ENCODE results near the gene IRF2BP2. TPM values are rescaled to one million over a fixed set of nuclear protein-coding genes. Genes with fewer than 3 reads are reported as not detected.

Gene IRF2BP2
- total RNA-seq, result 10 to 100 TPM; 71.5 to 72.0 TPM

DNA sequence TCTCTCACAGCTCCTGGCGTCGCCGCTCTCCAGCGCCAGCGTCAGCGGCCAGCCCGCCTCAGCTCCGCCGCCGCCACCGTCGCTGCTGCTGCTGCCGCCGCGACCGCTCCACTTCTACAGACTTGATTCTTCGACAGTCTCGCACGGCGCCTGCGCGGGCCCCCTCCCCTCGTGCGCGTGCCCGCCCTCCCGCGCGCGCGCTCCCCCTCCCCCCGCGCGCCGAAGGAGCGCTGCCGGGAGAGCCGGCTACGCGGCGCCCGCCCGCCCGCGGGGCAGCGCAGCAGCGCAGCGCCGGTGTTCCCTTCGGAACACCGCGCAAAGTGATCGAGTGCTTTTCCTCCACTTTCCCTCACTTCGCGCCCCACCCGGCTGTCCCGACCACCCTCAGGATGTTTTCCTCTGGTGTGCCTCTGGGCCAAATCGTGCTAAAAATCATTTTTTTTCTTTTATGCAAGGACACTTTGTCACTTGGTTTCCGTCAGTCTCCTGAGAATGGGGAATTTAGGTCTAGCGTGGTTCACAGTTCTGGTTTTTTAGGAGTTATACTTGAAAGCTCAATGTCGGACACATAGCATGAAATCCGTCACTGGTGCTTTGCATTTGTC lies at the start of gene IRF2BP2:
TSS of gene IRF2BP2 (minus strand) at position 118 of the 605 bp plus-strand sequence. CDS start 684 bp downstream, outside the sequence.
- peak; percentile 85 for DNase-seq
- ATAC-seq, result peak; percentile 17
- Mint-ChIP-seq H3K27ac (peak within 1 kb of the TSS; percentile 98), H3K27me3 (ENCODE audit: low read depth) (no peaks in the 10 kb centered on the region), H3K9me3 (ENCODE audit: insufficient read depth) (no peaks in the 10 kb centered on the region), H3K4me1 (ENCODE audit: low read depth) (peaks cover 42% of the 10 kb centered on the region), H3K36me3 (ENCODE audit: low read depth) (peaks cover 34% of the 10 kb centered on the region), H3K4me3 (peak within 1 kb of the TSS; percentile 87)
- POLR2A ChIA-PET, result interaction anchor here (0.6 to 6.1 kb wide), 32 partner anchors 10 to 473 kb away, joined by 3 to 153 read pairs (median 5); partner anchors contain the start of gene COA6
- CTCF ChIA-PET, result interaction anchor here (1.3 to 5.8 kb wide), 8 partner anchors 9 to 474 kb away, joined by 4 to 75 read pairs (median 16); no protein-coding TSS in a partner anchor

DNA sequence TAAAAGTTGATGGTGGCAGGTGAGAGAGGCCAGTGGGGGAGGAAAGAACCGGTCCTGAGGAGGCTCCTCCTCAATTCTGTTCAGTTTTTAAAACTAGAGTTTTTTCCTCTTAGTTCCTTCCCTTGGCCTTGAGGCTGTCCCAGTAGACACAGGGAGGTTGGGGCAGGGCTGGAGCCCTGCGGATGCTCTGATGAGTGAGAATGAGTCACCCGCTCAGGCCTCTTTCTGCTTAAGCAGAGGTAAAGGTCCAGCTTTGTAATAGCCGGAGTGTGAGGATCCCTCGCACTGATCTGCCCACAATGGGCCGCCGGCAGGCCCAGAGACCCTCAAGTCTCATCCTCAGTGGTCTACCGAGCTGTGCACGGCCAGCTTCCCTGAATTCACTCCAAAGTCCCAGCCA lies 49.6 kb upstream of the IRF2BP2 start:
- Mint-ChIP-seq H3K36me3 (ENCODE audit: low read depth) (no peaks in the 10 kb centered on the region), H3K27ac (no peak overlapping the region), H3K4me3 (no peak overlapping the region), H3K9me3 (ENCODE audit: insufficient read depth) (no peaks in the 10 kb centered on the region), H3K27me3 (ENCODE audit: low read depth) (no peaks in the 10 kb centered on the region), H3K4me1 (ENCODE audit: low read depth) (peaks cover 5% of the 10 kb centered on the region)
- no peak for DNase-seq
- ChIA-PET POLR2A (no interaction called here), CTCF (interaction anchor here (1.5 kb wide), 1 partner anchor 173 kb away, joined by 3 read pairs; no protein-coding TSS in a partner anchor)
- no peak for ATAC-seq

DNA sequence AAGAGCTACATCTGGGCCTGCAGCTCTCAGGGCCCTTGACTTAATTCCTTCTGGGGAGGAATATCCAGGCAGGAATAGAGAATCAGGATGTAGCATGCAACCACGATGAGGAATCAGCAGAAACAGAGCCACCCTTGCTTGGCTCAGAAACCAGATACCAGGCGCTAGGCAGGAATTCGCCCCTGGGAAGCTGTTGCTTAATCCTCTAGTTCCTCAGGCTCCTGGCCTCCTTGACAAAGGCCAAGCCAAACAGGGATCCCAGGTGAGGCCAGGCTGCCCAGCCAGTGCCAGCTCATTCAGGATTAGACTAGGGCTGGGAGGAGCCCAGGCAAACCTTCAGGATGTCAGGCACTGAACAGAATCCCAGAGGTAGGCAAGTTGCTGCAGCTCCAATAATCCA lies 48.2 kb upstream of the IRF2BP2 start:
- Mint-ChIP-seq H3K9me3 (ENCODE audit: insufficient read depth) (no peaks in the 10 kb centered on the region), H3K4me1 (ENCODE audit: low read depth) (peaks cover 5% of the 10 kb centered on the region), H3K4me3 (no peak overlapping the region), H3K27ac (no peak overlapping the region), H3K27me3 (ENCODE audit: low read depth) (peaks cover 4% of the 10 kb centered on the region), H3K36me3 (ENCODE audit: low read depth) (no peaks in the 10 kb centered on the region)
- ATAC-seq, result no peak
- no peak for DNase-seq
- CTCF ChIA-PET, result interaction anchor here (1.0 to 1.5 kb wide), 3 partner anchors 8 to 171 kb away, joined by 3 read pairs; no protein-coding TSS in a partner anchor
- POLR2A ChIA-PET, result no interaction called here

DNA sequence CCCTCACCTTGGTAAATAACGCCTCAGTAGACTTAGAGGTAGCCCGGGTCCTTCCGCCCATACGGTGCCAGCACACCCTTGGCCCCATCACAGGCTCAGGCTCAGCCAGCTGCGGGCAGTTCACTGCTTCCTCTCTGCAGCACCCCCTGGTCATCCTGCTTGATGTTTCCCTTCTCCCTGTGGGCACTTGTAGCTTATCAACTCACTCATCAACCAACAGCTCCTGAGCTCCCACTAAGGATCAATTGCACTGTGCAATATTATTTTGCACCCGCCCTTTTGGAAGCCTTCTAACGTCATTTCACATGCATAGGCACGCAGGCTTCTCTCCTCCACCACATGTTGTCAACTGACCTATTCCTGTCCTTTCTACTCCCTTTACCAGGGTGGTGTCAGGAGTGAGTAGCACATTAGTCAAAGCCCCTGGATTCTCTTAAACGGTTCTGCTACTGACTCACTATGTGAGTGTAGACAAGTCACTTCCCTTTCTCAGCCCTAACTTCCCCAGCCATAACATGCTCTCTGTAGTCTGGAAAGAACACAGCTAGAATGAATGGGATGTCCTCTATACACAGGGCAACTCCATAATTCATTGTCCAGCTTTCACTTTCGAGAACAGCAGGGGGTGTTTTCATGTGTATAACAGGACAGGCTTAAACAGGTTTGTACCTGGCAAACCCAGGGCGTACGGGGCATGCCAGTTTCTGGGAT lies 47.1 kb upstream of the IRF2BP2 start:
- no peaks in the 10 kb centered on the region for H3K36me3 Mint-ChIP-seq (ENCODE audit: low read depth)
- H3K27me3 Mint-ChIP-seq (ENCODE audit: low read depth), result peaks cover 6% of the 10 kb centered on the region
- H3K4me3 Mint-ChIP-seq, result no peak overlapping the region
- no peak overlapping the region for H3K27ac Mint-ChIP-seq
- DNase-seq (no peak), ATAC-seq (no peak)
- H3K9me3 Mint-ChIP-seq (ENCODE audit: insufficient read depth), result no peaks in the 10 kb centered on the region
- peaks cover 5% of the 10 kb centered on the region for H3K4me1 Mint-ChIP-seq (ENCODE audit: low read depth)
- ChIA-PET POLR2A (no interaction called here), CTCF (interaction anchor here (1.0 to 1.4 kb wide), 3 partner anchors 9 to 102 kb away, joined by 3 to 5 read pairs (median 3); no protein-coding TSS in a partner anchor)

DNA sequence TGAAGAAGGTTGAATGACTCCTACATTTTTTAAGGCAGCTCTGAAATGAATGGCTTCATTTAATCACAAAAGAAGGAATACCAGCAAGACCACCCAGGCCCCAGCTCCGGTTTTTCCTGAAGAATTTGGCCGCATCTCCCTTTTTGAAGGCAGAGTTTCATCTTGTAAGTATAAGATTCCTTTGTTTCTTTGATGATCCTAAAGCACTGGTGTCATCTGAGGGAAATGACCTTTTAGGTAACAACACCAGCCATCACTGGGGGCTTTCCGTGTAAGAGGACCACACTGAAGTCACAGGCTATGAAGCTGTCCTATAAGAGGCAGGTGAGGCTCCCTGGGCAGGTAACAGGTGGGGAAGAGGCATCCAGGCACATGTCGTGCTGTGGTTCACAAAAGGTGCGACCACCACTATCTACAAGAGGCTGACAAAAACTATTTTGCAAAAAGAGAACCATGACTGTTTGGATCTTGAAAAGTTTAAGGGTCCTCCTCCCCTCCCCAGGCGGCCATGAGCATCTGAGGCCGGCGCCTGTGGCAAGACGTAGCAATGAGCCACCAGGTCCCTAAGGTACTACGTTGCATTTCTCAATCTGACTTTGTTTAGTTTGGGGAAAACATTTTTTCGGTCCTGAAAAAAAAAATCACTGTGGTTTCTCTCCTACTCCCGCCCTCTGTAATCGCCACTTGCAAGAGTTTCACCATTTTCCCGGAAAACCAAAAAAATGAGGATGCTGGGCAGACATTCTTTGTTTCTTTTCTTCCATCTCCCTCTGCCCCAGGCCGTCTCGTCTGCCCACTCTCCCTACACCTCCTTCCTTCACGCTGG lies 46.3 kb upstream of the IRF2BP2 start:
- Mint-ChIP-seq H3K27me3 (ENCODE audit: low read depth) (peaks cover 6% of the 10 kb centered on the region), H3K27ac (no peak overlapping the region), H3K9me3 (ENCODE audit: insufficient read depth) (no peaks in the 10 kb centered on the region), H3K4me3 (no peak overlapping the region), H3K4me1 (ENCODE audit: low read depth) (peaks cover 5% of the 10 kb centered on the region), H3K36me3 (ENCODE audit: low read depth) (no peaks in the 10 kb centered on the region)
- ChIA-PET CTCF (interaction anchor here (1.3 to 1.4 kb wide), 2 partner anchors 12 to 103 kb away, joined by 3 to 5 read pairs; no protein-coding TSS in a partner anchor), POLR2A (no interaction called here)
- no peak for DNase-seq
- no peak for ATAC-seq

DNA sequence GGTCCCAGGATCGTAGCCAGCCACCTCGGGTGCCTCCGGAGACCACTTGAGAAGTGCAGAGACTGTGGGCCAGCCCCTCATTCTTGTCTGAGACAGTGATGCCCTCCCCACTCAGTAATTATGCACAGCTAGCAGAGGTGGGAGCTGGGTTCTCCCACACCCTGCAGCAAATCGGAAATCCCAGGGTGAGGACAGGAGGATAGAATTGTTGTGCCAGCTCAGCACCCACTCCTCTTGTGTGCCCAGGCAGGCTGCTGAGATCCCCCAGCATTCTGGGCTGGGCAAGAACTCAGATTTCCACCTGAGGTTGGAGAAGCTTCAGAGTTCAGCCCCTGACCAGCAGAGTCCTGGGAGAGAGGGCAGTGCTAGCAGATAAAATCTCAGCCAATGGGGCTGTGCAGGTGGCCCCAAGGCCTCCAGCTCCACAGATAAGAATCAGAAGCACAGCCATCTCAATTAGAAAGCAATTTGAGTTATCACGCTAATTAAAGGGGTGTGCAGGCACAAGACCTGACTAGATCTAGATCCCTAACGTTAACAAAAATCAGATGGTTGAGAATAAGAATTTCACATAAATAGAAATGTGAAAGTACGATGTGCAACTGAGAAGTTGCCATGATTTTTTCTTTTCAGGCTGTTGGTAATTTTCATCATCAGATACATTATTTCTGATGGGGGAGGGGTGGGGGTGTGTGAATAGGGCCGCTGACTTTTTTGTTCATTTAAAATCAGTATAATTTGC lies 45.5 kb upstream of the IRF2BP2 start:
- Mint-ChIP-seq H3K4me1 (ENCODE audit: low read depth) (peaks cover 5% of the 10 kb centered on the region), H3K9me3 (ENCODE audit: insufficient read depth) (no peaks in the 10 kb centered on the region), H3K27ac (no peak overlapping the region), H3K36me3 (ENCODE audit: low read depth) (no peaks in the 10 kb centered on the region), H3K4me3 (no peak overlapping the region), H3K27me3 (ENCODE audit: low read depth) (peaks cover 6% of the 10 kb centered on the region)
- ATAC-seq, result no peak
- CTCF ChIA-PET, result no interaction called here
- POLR2A ChIA-PET, result no interaction called here
- no peak for DNase-seq

DNA sequence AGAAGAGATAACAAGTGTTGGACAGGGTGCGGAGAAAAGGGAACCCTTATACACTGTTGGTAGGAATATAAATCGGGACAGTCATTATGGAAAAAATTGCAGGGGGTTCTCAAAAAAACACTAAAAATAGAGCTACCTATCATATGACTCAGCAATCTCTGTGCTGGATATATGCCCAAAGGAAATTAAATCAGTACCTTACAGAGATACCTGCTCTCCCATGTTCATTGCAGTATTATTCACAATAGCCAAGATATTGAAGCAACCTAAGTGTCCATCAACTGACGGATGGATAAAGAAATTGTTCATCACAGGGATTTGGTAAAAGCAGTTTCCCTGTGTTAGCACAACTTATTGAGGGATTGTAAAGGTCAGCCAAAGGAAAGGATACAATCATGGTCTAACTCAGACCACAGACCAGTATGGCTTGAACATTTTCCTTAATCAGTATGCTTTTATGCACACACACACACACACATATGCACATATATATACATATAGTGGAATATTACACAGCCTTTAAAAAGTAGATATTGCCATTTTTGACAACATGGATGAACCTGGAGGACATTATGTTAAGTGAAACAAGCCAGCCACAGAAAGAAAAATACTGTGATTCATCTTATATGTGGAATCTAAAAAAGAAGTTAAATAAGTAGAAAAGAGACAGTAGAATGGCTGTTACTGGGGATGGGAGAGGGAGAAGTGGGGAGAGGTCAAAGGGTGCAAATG lies 44.2 kb upstream of the IRF2BP2 start:
- Mint-ChIP-seq H3K9me3 (ENCODE audit: insufficient read depth) (no peaks in the 10 kb centered on the region), H3K36me3 (ENCODE audit: low read depth) (no peaks in the 10 kb centered on the region), H3K4me3 (no peak overlapping the region), H3K27ac (no peak overlapping the region), H3K4me1 (ENCODE audit: low read depth) (peaks cover 5% of the 10 kb centered on the region), H3K27me3 (ENCODE audit: low read depth) (peaks cover 6% of the 10 kb centered on the region)
- DNase-seq, result no peak
- POLR2A ChIA-PET, result no interaction called here
- ATAC-seq, result no peak
- CTCF ChIA-PET, result no interaction called here

DNA sequence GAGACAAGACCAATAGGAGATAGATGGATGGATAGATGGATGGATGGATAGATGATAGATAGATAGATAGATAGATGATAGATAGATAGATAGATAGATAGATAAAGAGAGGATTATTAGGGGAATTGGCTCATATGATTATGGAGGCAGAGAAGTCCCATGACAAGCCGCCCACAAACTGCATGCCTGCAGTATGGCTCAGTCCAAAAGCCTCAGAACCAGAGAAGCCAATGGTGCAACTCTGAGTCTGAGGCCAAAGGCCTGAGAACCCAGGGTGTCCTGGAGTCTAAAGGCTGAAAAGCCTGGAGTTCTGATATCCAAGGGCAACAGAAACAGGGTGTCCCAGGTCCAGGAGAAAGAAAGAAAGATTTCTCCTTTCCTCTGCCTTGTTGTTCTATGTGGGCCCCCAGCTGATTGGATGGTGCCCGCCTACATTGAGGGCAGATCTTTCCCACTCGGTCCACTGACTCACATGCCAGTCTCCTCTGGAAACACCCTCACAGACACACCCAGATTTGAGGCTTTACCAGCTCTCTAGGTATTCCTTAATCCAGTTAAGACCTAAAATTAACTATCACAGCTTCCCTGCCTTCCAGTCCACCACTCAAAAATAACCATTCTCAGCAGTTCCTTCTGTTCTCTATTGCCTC lies 39.6 kb upstream of the IRF2BP2 start:
- Mint-ChIP-seq H3K36me3 (ENCODE audit: low read depth) (no peaks in the 10 kb centered on the region), H3K27me3 (ENCODE audit: low read depth) (peaks cover 13% of the 10 kb centered on the region), H3K27ac (no peak overlapping the region), H3K4me1 (ENCODE audit: low read depth) (no peaks in the 10 kb centered on the region), H3K4me3 (no peak overlapping the region), H3K9me3 (ENCODE audit: insufficient read depth) (no peaks in the 10 kb centered on the region)
- POLR2A ChIA-PET, result interaction anchor here (0.9 kb wide), 1 partner anchor 38 kb away, joined by 3 read pairs; no protein-coding TSS in a partner anchor
- CTCF ChIA-PET, result interaction anchor here (0.7 kb wide), 1 partner anchor 22 kb away, joined by 3 read pairs; no protein-coding TSS in a partner anchor
- no peak for ATAC-seq
- DNase-seq, result no peak

DNA sequence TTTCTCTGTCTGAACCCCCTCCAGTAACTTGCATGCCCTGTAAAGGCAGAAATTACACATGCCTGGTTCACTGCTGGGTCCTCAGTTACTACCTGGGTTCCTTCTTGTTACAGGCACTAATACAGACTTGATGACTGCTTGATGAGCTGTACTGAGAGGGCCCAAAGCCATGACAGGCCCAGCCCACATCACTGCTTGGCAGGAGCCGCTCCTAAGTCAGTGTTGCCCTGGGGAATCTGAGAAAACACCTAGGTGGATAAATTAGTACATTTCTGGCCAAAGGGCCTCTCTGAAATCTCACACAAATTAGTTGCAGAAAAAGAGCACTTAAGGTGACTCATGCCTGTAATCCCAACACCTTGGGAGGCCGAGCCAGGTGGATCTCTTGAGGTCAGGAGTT lies 37.8 kb upstream of the IRF2BP2 start:
- DNase-seq (no peak), ATAC-seq (no peak)
- Mint-ChIP-seq H3K36me3 (ENCODE audit: low read depth) (no peaks in the 10 kb centered on the region), H3K4me1 (ENCODE audit: low read depth) (no peaks in the 10 kb centered on the region), H3K27me3 (ENCODE audit: low read depth) (peaks cover 7% of the 10 kb centered on the region), H3K4me3 (no peak overlapping the region), H3K27ac (no peak overlapping the region), H3K9me3 (ENCODE audit: insufficient read depth) (no peaks in the 10 kb centered on the region)
- POLR2A ChIA-PET, result interaction anchor here (0.6 kb wide), 1 partner anchor 623 kb away, joined by 3 read pairs; no protein-coding TSS in a partner anchor
- CTCF ChIA-PET, result no interaction called here

DNA sequence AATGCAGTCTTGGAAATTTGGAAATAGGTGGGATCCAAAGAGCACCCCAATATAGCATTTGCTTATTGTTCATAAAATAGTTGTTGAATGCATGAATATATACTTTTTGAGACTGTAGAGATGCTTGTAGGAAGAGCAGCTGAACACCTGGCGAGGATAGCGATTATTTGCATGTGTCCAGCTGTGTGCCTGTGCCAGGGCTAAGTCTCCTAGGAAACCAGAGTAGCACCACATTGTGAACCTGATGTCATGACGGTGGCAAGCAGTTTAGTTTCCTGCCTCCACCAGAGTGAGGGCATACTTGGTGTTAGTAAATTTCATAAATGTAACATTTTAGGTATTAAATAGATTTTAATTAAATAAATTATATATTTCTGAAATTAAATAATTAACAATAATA lies 37.3 kb upstream of the IRF2BP2 start:
- H3K4me3 Mint-ChIP-seq, result no peak overlapping the region
- H3K9me3 Mint-ChIP-seq (ENCODE audit: insufficient read depth), result no peaks in the 10 kb centered on the region
- no peak overlapping the region for H3K27ac Mint-ChIP-seq
- H3K4me1 Mint-ChIP-seq (ENCODE audit: low read depth), result no peaks in the 10 kb centered on the region
- H3K36me3 Mint-ChIP-seq (ENCODE audit: low read depth), result no peaks in the 10 kb centered on the region
- peaks cover 7% of the 10 kb centered on the region for H3K27me3 Mint-ChIP-seq (ENCODE audit: low read depth)
- no peak for DNase-seq
- ChIA-PET CTCF (interaction anchor here (0.6 kb wide), 1 partner anchor 21 kb away, joined by 3 read pairs; no protein-coding TSS in a partner anchor), POLR2A (interaction anchor here (0.6 kb wide), 1 partner anchor 623 kb away, joined by 3 read pairs; no protein-coding TSS in a partner anchor)
- no peak for ATAC-seq

Measured in activated CD8-positive, alpha-beta T cell treated with anti-CD3 and anti-CD28 coated beads, Interleukin-2, amount 10 ng/mL, durations not matched to agents 7 days and 5 days (primary cell).